Gastrocnemius medialis (tissue), 4 donors: ENCODE data around the gene HSD17B13.

ENCODE experiments used
- POLR2A ChIP-seq, 2 donors: fragments of 450-650 bp; IDR thresholded peaks; one replicate each; pipeline ENCODE4 v1.6.1; 2017; ENCODE audit warnings: antibody characterized with exemption in 2 of 2, mild to moderate bottlenecking in 2 of 2, moderate library complexity in 2 of 2
- TF ChIP-seq, protein P1 (sequence below), 5 experiments: fragments of 450-650 bp in 3 of 5; fragments of 200-600 bp in 2 of 5; sonication (generic) in 2 of 5; IDR thresholded peaks in 4 of 5; conservative IDR thresholded peaks in 1 of 5; 1 replicate in 4 of 5; 2 replicates in 1 of 5; pipeline ENCODE4 v1.5.1; 2016 to 2019; ENCODE audit warnings: antibody characterized with exemption in 5 of 5, mild to moderate bottlenecking in 3 of 5, moderate library complexity in 3 of 5

DNA sequence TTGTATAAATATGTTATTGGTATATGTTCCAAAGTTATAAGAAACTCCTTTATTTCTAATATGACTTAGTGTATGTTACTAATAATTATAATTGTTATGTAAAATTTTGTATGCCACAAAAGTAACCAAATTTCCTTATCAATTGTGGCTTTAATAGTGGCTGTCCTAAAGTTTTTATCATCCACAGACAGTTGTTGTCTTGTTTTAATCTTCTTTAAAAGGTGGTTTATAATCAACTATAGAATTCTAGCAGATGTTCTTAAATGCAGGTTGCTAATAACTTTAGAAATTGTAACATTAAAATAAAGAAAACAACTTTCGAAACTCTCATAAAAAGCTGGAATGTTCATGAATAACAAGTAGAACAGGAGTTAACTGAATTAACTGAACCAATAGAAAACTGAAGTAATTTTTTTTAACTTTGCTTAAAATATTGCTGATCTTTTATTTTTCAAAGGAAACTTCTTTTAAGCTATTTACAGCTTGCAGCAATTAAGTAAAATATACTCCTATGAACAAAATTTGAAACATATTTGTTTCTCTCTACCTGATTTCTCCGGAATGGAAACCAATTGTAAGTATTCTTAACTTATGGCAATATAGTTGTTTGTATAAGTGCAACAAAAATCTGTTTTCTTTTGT lies 44.0 kb upstream of the HSD17B13 start:
- TF ChIP-seq POLR2A (IDR thresholded peaks at IDR 0.05), result no peak
- TF ChIP-seq, protein P1, sequence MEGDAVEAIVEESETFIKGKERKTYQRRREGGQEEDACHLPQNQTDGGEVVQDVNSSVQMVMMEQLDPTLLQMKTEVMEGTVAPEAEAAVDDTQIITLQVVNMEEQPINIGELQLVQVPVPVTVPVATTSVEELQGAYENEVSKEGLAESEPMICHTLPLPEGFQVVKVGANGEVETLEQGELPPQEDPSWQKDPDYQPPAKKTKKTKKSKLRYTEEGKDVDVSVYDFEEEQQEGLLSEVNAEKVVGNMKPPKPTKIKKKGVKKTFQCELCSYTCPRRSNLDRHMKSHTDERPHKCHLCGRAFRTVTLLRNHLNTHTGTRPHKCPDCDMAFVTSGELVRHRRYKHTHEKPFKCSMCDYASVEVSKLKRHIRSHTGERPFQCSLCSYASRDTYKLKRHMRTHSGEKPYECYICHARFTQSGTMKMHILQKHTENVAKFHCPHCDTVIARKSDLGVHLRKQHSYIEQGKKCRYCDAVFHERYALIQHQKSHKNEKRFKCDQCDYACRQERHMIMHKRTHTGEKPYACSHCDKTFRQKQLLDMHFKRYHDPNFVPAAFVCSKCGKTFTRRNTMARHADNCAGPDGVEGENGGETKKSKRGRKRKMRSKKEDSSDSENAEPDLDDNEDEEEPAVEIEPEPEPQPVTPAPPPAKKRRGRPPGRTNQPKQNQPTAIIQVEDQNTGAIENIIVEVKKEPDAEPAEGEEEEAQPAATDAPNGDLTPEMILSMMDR (IDR thresholded peaks at IDR 0.05 in 4 of 5, conservative IDR thresholded peaks at IDR 0.05 in 1 of 5), result no peak
